ENCODE measurements around the gene TMEM272. TPM values are rescaled to one million over a fixed set of nuclear protein-coding genes. Genes with fewer than 3 reads are reported as not detected.

The TMEM272 gene
- total and polyA plus RNA-seq, 2 of the 4 experiments (the other 2 are of a cell fraction) = not detected

GRCh38 chr13:51808811-51809210 lies 36.2 kb downstream of the TMEM272 start:
- no TSS peak for BruUV-seq (replicated peaks)
- ATAC-seq (ENCODE audit: low read depth) = no peak
- TF ChIP-seq CTCF (conservative IDR thresholded peaks at IDR 0.05; ENCODE audit: low read depth, low read length) = no peak
- TF ChIP-seq MAFK (IDR thresholded peaks at IDR 0.05; ENCODE audit: low read depth, low read length) = no peak
- TF ChIP-seq NFE2L2 (IDR thresholded peaks at IDR 0.05; ENCODE audit: low read depth, low read length) = no peak
- no peak for TF ChIP-seq MXI1 (IDR thresholded peaks at IDR 0.05; ENCODE audit: borderline replicate concordance, low read depth, low read length)
- TF ChIP-seq BHLHE40 (IDR thresholded peaks at IDR 0.05; ENCODE audit: low read depth, low read length) = no peak
- no peak for TF ChIP-seq MAZ (IDR thresholded peaks at IDR 0.05; ENCODE audit: borderline replicate concordance, low read depth, low read length)
- TF ChIP-seq RFX5 (IDR thresholded peaks at IDR 0.05; ENCODE audit: low read depth, low read length) = no peak
- no peak for TF ChIP-seq CHD1 (IDR thresholded peaks at IDR 0.05; ENCODE audit: low read depth, low read length)
- no peak for TF ChIP-seq ELK1 (IDR thresholded peaks at IDR 0.05; ENCODE audit: borderline replicate concordance, low read depth, low read length)
- H2BK15ac ChIP-seq (ENCODE audit: low read depth, low read length) = no peak overlapping the region
- dilution Hi-C loops (cut with HindIII; ENCODE audit: low sequenced_read_pairs, unreplicated experiment) (no loop called here), in situ Hi-C loops (cut with MboI; ENCODE audit: low sequenced_read_pairs) (no loop called here), intact Hi-C loops (cut with micrococcal nuclease) (loop anchor here (10.0 kb wide), 1 partner anchor 584 kb away; the partner anchor contains the start of gene FAM124A)
- no peaks in the 10 kb centered on the region; the same call in 1 of the 2 replicates for H3K27me3 ChIP-seq (ENCODE audit: control insufficient read depth, insufficient read depth, low read length)
- H3K4ac ChIP-seq (ENCODE audit: low read depth, low read length) = no peak overlapping the region
- H2AK5ac ChIP-seq (ENCODE audit: low read depth, low read length) = no peak overlapping the region
- H3K56ac ChIP-seq (ENCODE audit: extremely low read depth, insufficient read depth, low read length) = no peak overlapping the region
- H2AFZ ChIP-seq (replicated peaks; ENCODE audit: low read length, poor library complexity) = no peak overlapping the region
- H3K18ac ChIP-seq (ENCODE audit: low read depth, low read length) = no peak overlapping the region
- no peak overlapping the region for H3K4me2 ChIP-seq (ENCODE audit: low read depth, low read length)
- H3K79me1 ChIP-seq (ENCODE audit: low read depth in 1 of 2, low read length in 2 of 2) = no peaks in the 10 kb centered on the region
- H3K23ac ChIP-seq (ENCODE audit: low read depth, low read length) = no peak overlapping the region
- no peaks in the 10 kb centered on the region; the same call in 1 of the 2 replicates for H3K4me1 ChIP-seq (ENCODE audit: control insufficient read depth, insufficient read depth, low read length)
- H4K20me1 ChIP-seq (ENCODE audit: insufficient read depth, low read length) = no peaks in the 10 kb centered on the region
- H4K8ac ChIP-seq (ENCODE audit: low read depth in 2 of 2, low read length in 2 of 2) = no peak overlapping the region
- H2BK120ac ChIP-seq (ENCODE audit: low read depth, low read length) = no peak overlapping the region
- CTCF ChIA-PET = no interaction called here
- H3K27ac ChIP-seq (ENCODE audit: insufficient read depth, low read length) = no peak overlapping the region
- H3K9me1 ChIP-seq (ENCODE audit: insufficient read depth, low read length) = no peaks in the 10 kb centered on the region
- no peak overlapping the region for H4K5ac ChIP-seq (ENCODE audit: low read depth, low read length)
- no peaks in the 10 kb centered on the region for H3K36me3 ChIP-seq (ENCODE audit: control insufficient read depth, insufficient read depth, low read length)
- no peaks in the 10 kb centered on the region for H3K9me3 ChIP-seq (ENCODE audit: control insufficient read depth, insufficient read depth, low read length)
- no peak overlapping the region for H2AK9ac ChIP-seq (replicated peaks; ENCODE audit: low read depth, low read length, poor library complexity)
- H2BK5ac ChIP-seq (ENCODE audit: low read depth, low read length, poor library complexity, severe bottlenecking) = no peak overlapping the region
- DNase-seq = no peak
- no peak overlapping the region for H3K9ac ChIP-seq (ENCODE audit: low read depth, low read length)
- H2BK20ac ChIP-seq (ENCODE audit: low read depth, low read length) = no peak overlapping the region
- no peak overlapping the region for H3K4me3 ChIP-seq (ENCODE audit: insufficient read depth, low read depth, low read length)
- H3K14ac ChIP-seq (replicated peaks; ENCODE audit: low read depth, low read length) = no peak overlapping the region
- no peak overlapping the region for H4K91ac ChIP-seq (ENCODE audit: insufficient read depth, low read depth, low read length)
- POLR2A ChIA-PET (ENCODE audit: unreplicated experiment) = no interaction called here
